H4 (cell line): ENCODE data around the gene CSRP1. TPM values are rescaled to one million over a fixed set of nuclear protein-coding genes. Genes with fewer than 3 reads are reported as not detected.
"Not testable (repeated sequence)": the region's sequence is repeated elsewhere in the genome, so short reads cannot be mapped to it uniquely, and the experiment has no call there.

ENCODE experiments used
- DNase-seq: peaks from one replicate; pipeline ENCODE4 v3.0.0-alpha.2; 2015; ENCODE audit warnings: low spot score
- total RNA-seq: library from RNA; depleted of rRNA; stranded (reverse); fragments of >200 nt; shearing (Covaris generic); gene quantifications from 2 replicates; pipeline ENCODE4 v1.2.3, GENCODE V29; 2014

CSRP1 gene
- total RNA-seq, 1 experiment from 2014 or later: 402 TPM

GRCh38 chr1:201478666-201479065 lies 28.3 kb downstream of the CSRP1 start:
- DNase-seq: not testable (repeated sequence)

GRCh38 chr1:201476670-201477344 lies 30.1 kb downstream of the CSRP1 start:
- no peak for DNase-seq

GRCh38 chr1:201475915-201476669 lies 30.8 kb downstream of the CSRP1 start:
- DNase-seq: no peak

GRCh38 chr1:201475130-201475529 lies 31.8 kb downstream of the CSRP1 start:
- DNase-seq: no peak

- DNase-seq: no peak
Observed at GRCh38 chr1:201473296-201473695, 33.6 kb downstream of the CSRP1 start.

- not testable (repeated sequence) for DNase-seq
Observed at GRCh38 chr1:201472321-201472720, 34.6 kb downstream of the CSRP1 start.

- DNase-seq: no peak
Observed at GRCh38 chr1:201471772-201472171, 35.2 kb downstream of the CSRP1 start.

GRCh38 chr1:201470581-201470980 lies 36.3 kb downstream of the CSRP1 start:
- DNase-seq: no peak

- no peak for DNase-seq
Observed at GRCh38 chr1:201469645-201470074, 37.3 kb downstream of the CSRP1 start.

- DNase-seq: peak; percentile 51
Observed at GRCh38 chr1:201468844-201469644, 37.9 kb downstream of the CSRP1 start, which contains the start of gene PHLDA3. Gene PHLDA3, minus strand, starts transcription at chr1:201469188. Its CDS starts 402 bp downstream, at chr1:201468786.

- DNase-seq: no peak
Observed at GRCh38 chr1:201468501-201468843, 38.5 kb downstream of the CSRP1 start.

GRCh38 chr1:201466492-201466891 lies 40.4 kb downstream of the CSRP1 start:
- DNase-seq: no peak

GRCh38 chr1:201465698-201466290 lies 41.1 kb downstream of the CSRP1 start:
- DNase-seq: no peak

GRCh38 chr1:201463071-201463552 lies 43.8 kb downstream of the CSRP1 start:
- DNase-seq: peak; percentile 31

- DNase-seq: peak; percentile 97
Observed at GRCh38 chr1:201461645-201462441, 45.1 kb downstream of the CSRP1 start.

GRCh38 chr1:201460814-201461644 lies 45.9 kb downstream of the CSRP1 start:
- peak; percentile 89 for DNase-seq

GRCh38 chr1:201459775-201460174 lies 47.1 kb downstream of the CSRP1 start:
- DNase-seq: no peak

GRCh38 chr1:201459052-201459451 lies 47.9 kb downstream of the CSRP1 start:
- DNase-seq: no peak

GRCh38 chr1:201457508-201457960 lies 49.4 kb downstream of the CSRP1 start:
- no peak for DNase-seq
